Testis (tissue), 2 donors: ENCODE results near the gene CDK15.

Experiments used
- POLR2A ChIP-seq: fragments of 450-650 bp; IDR thresholded peaks from one replicate; pipeline ENCODE4 v1.6.1; 2017; ENCODE audit warnings: antibody characterized with exemption, mild to moderate bottlenecking, moderate library complexity
- TF ChIP-seq, protein P1 (sequence below), 3 experiments: fragments of 450-650 bp in 2 of 3; fragments of 200-600 bp in 1 of 3; sonication (generic) in 1 of 3; IDR thresholded peaks; one replicate each; pipeline ENCODE4 v1.5.1; 2016 to 2019; ENCODE audit warnings: antibody characterized with exemption in 3 of 3, mild to moderate bottlenecking in 2 of 3, moderate library complexity in 1 of 3

DNA sequence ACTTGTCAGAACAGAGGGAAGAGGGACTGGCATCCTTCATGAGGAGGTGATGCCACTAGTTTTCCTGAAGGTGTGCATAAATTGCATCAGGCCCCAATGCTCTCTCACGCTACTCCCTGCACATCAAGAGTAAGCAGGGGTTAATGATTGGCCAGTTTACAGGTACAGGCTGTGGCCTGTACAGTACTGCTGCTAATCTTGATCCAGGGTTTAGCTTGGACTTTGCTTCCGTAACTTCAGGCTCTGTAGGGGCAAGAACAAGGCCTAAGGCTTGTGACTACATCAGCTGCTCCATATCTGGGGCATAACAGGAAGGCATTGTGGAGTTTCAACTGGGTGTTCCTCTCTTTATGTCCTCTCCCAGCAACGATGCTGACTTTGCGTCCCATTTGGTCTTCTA, 130.5 kb downstream of the CDK15 start:
- TF ChIP-seq, protein P1, sequence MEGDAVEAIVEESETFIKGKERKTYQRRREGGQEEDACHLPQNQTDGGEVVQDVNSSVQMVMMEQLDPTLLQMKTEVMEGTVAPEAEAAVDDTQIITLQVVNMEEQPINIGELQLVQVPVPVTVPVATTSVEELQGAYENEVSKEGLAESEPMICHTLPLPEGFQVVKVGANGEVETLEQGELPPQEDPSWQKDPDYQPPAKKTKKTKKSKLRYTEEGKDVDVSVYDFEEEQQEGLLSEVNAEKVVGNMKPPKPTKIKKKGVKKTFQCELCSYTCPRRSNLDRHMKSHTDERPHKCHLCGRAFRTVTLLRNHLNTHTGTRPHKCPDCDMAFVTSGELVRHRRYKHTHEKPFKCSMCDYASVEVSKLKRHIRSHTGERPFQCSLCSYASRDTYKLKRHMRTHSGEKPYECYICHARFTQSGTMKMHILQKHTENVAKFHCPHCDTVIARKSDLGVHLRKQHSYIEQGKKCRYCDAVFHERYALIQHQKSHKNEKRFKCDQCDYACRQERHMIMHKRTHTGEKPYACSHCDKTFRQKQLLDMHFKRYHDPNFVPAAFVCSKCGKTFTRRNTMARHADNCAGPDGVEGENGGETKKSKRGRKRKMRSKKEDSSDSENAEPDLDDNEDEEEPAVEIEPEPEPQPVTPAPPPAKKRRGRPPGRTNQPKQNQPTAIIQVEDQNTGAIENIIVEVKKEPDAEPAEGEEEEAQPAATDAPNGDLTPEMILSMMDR (IDR thresholded peaks at IDR 0.05), result no peak
- no peak for TF ChIP-seq POLR2A
